HG03039 (cell line): ENCODE data around the gene DDAH1.
"Not testable (repeated sequence)": the region's sequence is repeated elsewhere in the genome, so short reads cannot be mapped to it uniquely, and the experiment has no call there.

ENCODE experiments used
- ATAC-seq: cut with Tn5 transposase; IDR thresholded peaks from one replicate; pipeline ENCODE4 v1.9.1; 2021; ENCODE audit warnings: mild to moderate bottlenecking, moderate library complexity; ENCODE audit not compliant: unreplicated experiment

DDAH1 gene

DNA sequence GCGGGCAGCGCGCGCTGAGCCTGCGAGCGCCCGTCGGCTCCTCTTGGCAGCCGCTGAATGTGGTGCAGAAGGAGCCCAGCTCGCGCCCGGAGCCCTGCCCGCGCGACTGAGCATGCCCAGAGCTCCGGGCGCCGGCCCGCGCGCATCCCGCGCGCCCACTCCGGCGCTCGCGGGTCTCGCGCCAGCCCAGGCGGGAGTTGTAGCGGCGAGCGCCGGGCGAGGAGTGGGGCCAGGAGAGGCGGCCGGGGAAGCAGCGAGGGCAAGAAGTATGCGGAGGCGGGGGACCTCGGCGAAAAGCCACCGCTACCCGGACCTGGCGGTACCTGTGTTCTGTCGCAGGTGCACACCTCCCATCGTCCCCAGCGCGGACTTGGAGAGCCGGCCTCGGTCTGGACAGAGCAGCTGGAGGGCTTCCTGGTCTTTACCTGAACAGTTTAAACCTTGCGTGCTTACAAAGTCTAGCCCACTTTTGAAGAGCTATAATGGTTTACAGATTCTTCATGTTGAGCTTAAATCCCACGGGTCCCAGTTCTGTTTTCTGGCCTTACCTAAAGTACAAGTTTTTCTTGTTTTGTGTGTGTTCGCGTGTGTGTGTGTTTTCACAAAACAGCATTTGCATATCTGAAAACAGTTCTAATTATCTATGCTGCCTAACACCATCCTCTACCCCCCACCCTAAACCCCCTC is at the start of gene DDAH1:
Gene DDAH1, minus strand, starts transcription at position 61 of the 687 bp plus-strand sequence. CDS start 114 bp downstream, outside the sequence.
- ATAC-seq = peak; percentile 45

DNA sequence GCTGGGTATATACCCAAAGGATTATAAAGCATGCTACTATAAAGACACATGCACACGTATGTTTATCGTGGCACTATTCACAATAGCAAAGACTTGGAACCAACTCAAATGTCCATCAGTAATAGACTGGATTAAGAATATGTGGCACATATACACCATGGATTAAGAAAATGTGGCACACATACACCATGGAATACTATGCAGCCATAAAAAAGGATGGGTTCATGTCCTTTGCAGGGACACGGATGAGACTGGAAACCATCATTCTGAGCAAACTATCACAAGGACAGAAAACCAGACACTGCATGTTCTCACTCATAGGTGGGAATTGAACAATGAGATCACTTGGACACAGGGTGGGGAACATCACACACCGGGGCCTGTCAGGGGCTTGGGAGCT is 49.0 kb upstream of the DDAH1 start:
- not testable (repeated sequence) for ATAC-seq

- no peak for ATAC-seq
Observed at GRCh38 chr1:85504417-85504816, 39.5 kb upstream of the DDAH1 start.

- ATAC-seq = no peak
Observed at GRCh38 chr1:85502625-85503083, 37.7 kb upstream of the DDAH1 start.

GRCh38 chr1:85502171-85502570 is 37.2 kb upstream of the DDAH1 start:
- ATAC-seq = no peak

GRCh38 chr1:85501355-85501898 is 36.5 kb upstream of the DDAH1 start:
- ATAC-seq = no peak

GRCh38 chr1:85496941-85497582 is 32.1 kb upstream of the DDAH1 start:
- no peak for ATAC-seq

DNA sequence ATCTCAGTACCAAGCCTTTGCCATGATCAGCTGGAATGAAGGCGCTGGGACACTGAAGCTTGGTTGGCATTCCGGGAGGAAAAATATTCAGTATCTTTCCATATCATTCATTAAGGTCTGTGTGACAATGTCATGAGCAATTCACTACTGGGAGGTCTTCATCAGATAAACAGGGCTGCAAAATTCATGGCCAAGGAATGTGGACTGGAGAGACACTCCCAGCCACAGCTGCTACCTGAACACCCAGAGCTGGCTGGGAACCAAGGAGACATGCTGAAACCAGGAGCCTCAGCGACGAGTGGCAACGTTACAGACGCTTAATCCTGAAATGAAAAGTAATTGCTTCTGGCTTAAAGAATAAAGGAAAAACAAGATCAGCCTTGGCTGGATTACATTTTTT is 30.6 kb upstream of the DDAH1 start:
- no peak for ATAC-seq

GRCh38 chr1:85494904-85495266 is 29.9 kb upstream of the DDAH1 start:
- no peak for ATAC-seq

GRCh38 chr1:85494074-85494903 is 29.3 kb upstream of the DDAH1 start:
- ATAC-seq = no peak

DNA sequence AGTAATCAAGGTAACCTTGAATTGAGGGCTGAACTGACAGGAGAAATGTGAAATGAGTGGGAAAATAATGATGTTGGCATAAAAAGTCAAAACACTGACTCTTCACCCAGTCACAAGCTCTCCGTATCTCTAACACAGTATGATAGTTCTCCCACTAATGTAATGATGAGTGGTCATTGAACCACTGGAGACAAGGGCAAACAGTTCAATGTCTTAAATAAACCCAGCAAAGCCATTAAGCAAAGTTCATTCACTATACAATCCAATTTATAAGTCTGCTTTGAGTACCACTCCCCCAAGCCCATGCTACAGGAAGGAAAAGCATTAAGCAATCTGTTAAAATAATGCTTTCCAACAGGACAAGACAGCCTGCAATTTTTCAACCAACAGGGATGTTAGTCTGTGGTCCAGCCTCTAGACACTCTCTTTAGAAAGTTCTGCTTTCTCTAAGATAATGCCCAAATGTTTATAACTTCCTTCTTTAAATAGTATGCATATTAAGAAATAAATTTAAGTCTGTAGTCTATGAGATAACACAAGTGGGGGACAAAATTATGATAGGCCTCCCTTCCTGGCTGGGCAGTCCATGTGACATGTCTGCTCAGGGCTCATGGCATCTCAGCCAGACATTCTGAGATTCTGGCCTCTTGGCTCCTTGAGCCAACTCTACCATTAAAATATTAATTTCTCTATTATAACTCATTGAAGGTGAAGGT is 25.5 kb upstream of the DDAH1 start:
- no peak for ATAC-seq

DNA sequence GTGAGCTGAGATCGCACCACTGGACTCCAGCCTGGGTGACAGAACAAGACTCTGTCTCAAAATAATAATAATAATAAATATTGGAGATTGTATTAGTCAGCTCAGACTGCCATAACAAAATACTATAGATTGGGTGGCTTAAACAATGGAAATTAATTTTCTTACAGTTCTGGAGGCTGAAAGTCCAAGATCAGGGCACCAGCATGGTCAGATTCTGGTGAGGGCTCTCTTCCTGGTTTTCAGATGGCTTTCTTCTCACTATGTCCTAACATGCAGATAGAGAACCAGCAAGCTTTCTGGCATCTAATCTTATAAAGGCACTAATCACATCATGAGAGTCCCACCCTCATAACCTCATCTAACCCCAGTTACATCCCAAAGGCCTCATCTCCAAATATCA is 23.2 kb upstream of the DDAH1 start:
- ATAC-seq = no peak

DNA sequence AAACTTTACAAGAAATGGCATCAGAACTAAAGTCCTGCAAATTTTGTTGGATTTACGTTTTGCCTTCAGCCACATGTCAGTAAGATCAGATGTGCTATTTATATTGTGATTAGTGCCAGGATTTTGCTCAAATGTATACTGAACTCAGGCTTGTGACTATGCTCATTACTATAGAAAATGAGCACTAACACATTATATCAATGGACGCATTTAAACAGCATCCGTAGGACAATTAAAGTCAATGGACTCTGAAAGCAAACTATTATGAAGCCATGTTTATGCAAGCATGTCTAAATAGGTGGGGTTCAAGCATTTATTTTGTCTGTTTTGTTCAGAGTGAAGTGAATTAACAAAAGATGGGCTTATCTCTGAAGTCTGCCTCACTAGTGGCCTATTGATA is 20.6 kb upstream of the DDAH1 start:
- no peak for ATAC-seq

DNA sequence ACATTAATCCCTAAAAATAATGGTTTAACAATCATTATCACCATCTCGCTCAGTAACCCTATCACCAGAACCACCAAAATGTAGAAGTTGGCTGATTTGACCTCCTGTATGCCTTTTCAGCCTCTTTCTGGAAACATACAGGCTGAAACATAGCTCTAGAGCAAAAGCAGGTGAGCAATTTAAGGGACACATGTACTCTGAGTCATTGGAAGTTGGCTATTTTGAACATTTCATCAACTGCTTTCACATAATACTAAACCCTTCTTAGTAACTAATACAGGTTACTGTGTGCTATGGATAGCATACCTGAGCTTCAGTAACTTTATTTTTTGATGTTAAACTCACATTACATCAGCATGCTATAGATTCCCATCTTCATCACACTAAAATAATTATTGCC is 19.8 kb upstream of the DDAH1 start:
- ATAC-seq = no peak

GRCh38 chr1:85484264-85484663 is 19.3 kb upstream of the DDAH1 start:
- no peak for ATAC-seq

- no peak for ATAC-seq
Observed at GRCh38 chr1:85481688-85482087, 16.7 kb upstream of the DDAH1 start.

DNA sequence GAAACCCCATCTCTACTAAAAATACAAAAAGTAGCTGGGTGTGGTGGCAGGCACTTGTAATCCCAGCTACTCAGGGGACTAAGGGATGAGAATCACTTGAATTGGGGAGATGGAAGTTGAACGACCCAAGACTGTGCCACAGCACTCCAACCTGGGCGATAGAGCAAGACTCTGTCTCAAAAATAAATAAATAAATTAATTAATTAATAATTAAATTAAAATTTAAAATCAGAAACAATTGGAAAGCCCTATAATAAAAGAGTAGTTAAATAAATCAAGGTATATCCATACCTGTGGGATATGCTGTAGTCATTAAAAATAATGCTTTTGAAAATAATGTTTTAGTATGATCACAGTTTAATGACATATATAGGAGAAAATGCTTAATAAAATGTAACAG is 15.6 kb upstream of the DDAH1 start:
- ATAC-seq = no peak

DNA sequence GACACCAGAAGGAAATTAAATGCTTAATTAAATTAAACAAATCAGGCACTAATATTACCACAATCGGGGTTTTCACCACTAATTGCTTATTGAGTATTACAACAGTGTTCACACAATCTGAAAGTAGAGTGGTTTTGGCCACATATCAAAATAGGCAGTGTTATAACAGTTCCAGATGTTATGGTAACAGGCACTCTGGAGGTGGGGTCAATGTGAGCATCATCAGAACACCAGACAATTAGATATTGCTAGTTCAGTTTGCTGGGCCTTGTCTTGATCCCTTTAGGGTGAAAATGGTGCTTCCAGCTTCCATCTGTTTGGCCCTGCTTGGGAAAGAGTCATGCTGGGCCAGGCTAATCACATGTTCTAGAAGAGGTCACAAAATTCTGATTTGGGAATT is 14.5 kb upstream of the DDAH1 start:
- ATAC-seq = no peak

DNA sequence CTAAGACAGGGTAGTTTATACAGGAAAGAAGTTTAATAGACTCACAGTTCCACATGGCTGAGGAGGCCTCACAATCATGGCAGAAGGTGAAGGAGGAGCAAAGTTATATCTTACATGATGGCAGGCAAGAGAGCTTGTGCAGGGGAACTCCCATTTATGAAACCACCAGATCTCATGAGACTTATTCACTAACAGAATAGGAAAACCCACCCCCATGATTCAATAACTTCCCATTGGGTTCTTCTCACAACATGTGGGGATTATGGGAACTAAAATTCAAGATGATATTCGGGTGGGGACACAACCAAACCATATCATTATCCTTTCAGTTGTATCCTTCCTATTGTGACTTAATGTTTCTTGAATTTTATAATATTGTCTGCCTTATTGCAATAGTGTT is 13.4 kb upstream of the DDAH1 start:
- no peak for ATAC-seq

DNA sequence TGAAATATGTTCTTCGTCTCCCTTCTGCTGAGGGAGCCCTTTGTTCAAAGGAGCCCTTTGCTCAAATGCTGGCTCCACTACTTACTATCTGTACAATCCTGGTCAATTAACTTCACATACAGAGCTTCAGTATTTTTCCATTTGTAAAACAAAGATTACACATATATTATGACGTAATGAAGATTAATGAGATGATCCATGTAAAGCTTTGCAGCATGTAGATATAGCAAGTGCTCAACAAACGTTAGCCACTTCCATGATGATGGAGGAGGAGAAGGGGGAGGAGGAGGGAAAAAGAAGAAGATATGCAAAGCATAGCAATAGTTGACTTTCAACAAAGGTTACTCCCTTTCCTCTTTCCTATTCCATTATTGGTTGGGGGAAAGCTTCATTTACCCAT is 10.1 kb upstream of the DDAH1 start:
- ATAC-seq = no peak

GRCh38 chr1:85473390-85473789 is 8.4 kb upstream of the DDAH1 start:
- no peak for ATAC-seq
